Right hindlimb (tissue), 1 donor: ENCODE results near the gene ZIC4.

Source experiments
- DNase-seq: peaks from one replicate; pipeline ENCODE4 v3.0.0-alpha.2; 2018

ZIC4 gene

GRCh38 chr3:147406028-147406931 lies at the start of gene ZIC4:
TSS of gene ZIC4 (minus strand) at chr3:147406543. CDS start at chr3:147402797, 3,746 bp downstream.
- no peak for DNase-seq

GRCh38 chr3:147449669-147450068 lies 43.3 kb upstream of the ZIC4 start:
- no peak for DNase-seq

GRCh38 chr3:147447224-147447623 lies 40.9 kb upstream of the ZIC4 start:
- no peak for DNase-seq

GRCh38 chr3:147431751-147432150 lies 25.4 kb upstream of the ZIC4 start:
- no peak for DNase-seq

- no peak for DNase-seq
Measured at GRCh38 chr3:147428754-147429153, 22.4 kb upstream of the ZIC4 start.

- no peak for DNase-seq
Measured at GRCh38 chr3:147428326-147428725, 22.0 kb upstream of the ZIC4 start.

- DNase-seq: no peak
Measured at GRCh38 chr3:147427746-147428145, 21.4 kb upstream of the ZIC4 start.

- no peak for DNase-seq
Measured at GRCh38 chr3:147426931-147427330, 20.6 kb upstream of the ZIC4 start.

GRCh38 chr3:147425388-147425850 lies 19.1 kb upstream of the ZIC4 start:
- no peak for DNase-seq

- no peak for DNase-seq
Measured at GRCh38 chr3:147424581-147425387, 18.4 kb upstream of the ZIC4 start.

GRCh38 chr3:147423798-147424580 lies 17.6 kb upstream of the ZIC4 start:
- DNase-seq: peak; percentile 32

GRCh38 chr3:147423537-147423797 lies 17.1 kb upstream of the ZIC4 start:
- no peak for DNase-seq

GRCh38 chr3:147422601-147423536 lies 16.5 kb upstream of the ZIC4 start:
- no peak for DNase-seq

GRCh38 chr3:147422196-147422595 lies 15.9 kb upstream of the ZIC4 start:
- no peak for DNase-seq

- peak; percentile 41 for DNase-seq
Measured at GRCh38 chr3:147421184-147421912, 15.0 kb upstream of the ZIC4 start.

GRCh38 chr3:147420353-147421183 lies 14.2 kb upstream of the ZIC4 start:
- DNase-seq: no peak

GRCh38 chr3:147419781-147420224 lies 13.5 kb upstream of the ZIC4 start:
- no peak for DNase-seq

- DNase-seq: peak; percentile 87
Measured at GRCh38 chr3:147418808-147419701, 12.7 kb upstream of the ZIC4 start.

GRCh38 chr3:147418371-147418781 lies 12.0 kb upstream of the ZIC4 start:
- no peak for DNase-seq
